D721Med (cell line): ENCODE results near the gene BIVM.

ENCODE experiments used
- DNase-seq: peaks from one replicate; pipeline ENCODE4 v3.0.0; 2011; ENCODE audit warnings: low spot score; ENCODE audit not compliant: insufficient read length
- FAIRE-seq: peaks from 2 replicates; lab custom pipeline; 2011; peaks lifted over from hg19 to GRCh38; lab: Jason Lieb, UNC
- CTCF ChIP-seq: IDR thresholded peaks from 2 replicates; pipeline ENCODE4 v1.5.1; 2012; ENCODE audit warnings: mild to moderate bottlenecking, control low read depth; ENCODE audit not compliant: insufficient read depth; ENCODE audit errors: missing control alignments

The BIVM gene

GRCh38 chr13:102870677-102871415 lies 71.9 kb downstream of the BIVM start:
- no peak for FAIRE-seq

GRCh38 chr13:102872131-102872530 lies 73.2 kb downstream of the BIVM start:
- no peak for TF ChIP-seq CTCF
- DNase-seq: no peak

More at GRCh38 chr13:102870677-102871415, 71.9 kb downstream of the BIVM start:
- DNase-seq: peak; percentile 58
- peak; percentile 80 for TF ChIP-seq CTCF

GRCh38 chr13:102872531-102872930 lies 73.6 kb downstream of the BIVM start:
- FAIRE-seq: no peak
- no peak for DNase-seq
- TF ChIP-seq CTCF: no peak

More at GRCh38 chr13:102872131-102872530, 73.2 kb downstream of the BIVM start:
- no peak for FAIRE-seq

DNA sequence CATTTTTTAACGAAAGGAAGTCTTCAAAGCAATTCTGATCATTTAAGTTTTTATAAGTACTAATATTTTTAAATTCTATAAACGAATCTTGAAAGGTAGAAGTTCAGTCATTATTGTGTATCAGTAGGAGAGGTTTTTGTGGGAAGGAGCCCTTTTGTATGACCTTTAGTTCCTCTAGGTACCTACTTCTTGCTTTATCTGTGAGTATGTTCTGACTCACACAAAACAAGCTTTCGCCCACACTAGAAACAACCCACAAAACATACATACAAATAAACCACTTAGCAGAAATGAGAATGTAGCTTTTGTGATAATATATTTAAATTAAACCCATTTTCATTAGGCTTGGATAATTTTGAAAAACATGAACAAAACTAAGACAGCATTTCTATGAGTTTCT lies 74.7 kb downstream of the BIVM start:
- no peak for TF ChIP-seq CTCF
- DNase-seq (no peak), FAIRE-seq (no peak)

GRCh38 chr13:102875256-102875655 lies 76.3 kb downstream of the BIVM start:
- TF ChIP-seq CTCF: no peak
- no peak for DNase-seq
- FAIRE-seq: no peak

GRCh38 chr13:102877303-102877702 lies 78.4 kb downstream of the BIVM start:
- TF ChIP-seq CTCF: no peak
- no peak for DNase-seq
- FAIRE-seq: no peak

DNA sequence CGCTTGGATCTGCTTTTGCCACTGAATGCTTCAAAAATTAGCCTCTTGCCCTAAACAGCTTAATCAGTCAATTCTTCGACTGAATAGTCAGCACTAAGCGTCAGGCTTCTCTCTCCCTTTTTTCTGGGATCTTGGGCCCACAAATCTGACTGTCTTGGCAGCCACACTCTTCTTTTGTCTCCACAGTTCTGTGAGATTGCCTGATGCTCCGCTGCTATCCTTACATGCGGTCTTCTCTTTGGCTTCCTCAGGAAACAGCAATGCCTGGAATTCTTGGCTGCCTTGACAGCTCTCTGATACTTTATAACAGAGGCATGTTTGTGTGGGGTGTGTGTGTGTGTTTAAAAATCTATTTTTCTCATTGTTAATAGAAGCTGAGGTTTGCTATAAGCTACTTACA lies 79.6 kb downstream of the BIVM start:
- FAIRE-seq: no peak
- DNase-seq: no peak
- TF ChIP-seq CTCF: no peak
